C4-2B (cell line): Measurements from ENCODE around the gene KTN1.

Experiments used
- CTCF ChIP-seq: fragments of 450-650 bp; conservative IDR thresholded peaks from 2 replicates; pipeline ENCODE4 v1.5.1; 2017; ENCODE audit warnings: mild to moderate bottlenecking
- ZFX ChIP-seq: fragments of 450-650 bp; IDR thresholded peaks from 2 replicates; pipeline ENCODE4 v1.6.1; 2017

- TF ChIP-seq CTCF (no peak), ZFX (no peak)
These were observed 119.4 kb downstream of the KTN1 start for GRCh38 chr14:55699131-55700057.
